ENCODE data around the gene SPATA31E1. TPM values are rescaled to one million over a fixed set of nuclear protein-coding genes. Genes with fewer than 3 reads are reported as not detected.

Gene SPATA31E1
- total RNA-seq, 4 donors from 2014 or later, result not detected

DNA sequence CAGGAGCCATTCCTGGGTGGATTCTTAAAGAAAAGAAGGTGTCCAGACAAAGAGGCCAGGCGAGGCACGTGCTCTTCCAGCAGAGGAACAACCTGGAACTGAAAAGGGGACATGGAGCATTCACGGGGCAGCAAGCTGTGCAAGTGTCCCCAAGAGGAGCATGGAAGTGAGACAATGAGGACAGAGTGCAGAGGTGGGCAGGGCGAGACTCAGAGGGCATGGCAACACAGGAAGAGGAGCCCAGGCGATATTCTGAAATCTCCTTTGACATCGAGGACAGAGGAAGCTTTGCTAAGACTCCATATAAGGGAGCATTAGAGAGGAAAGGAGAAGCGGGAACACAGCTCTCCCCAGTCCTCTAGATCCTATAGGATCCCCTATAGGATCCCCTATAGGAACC, 29.4 kb upstream of the SPATA31E1 start:
- H3K4me3 ChIP-seq (ENCODE audit: low read depth, poor library complexity, severe bottlenecking), result no peak overlapping the region
- WGBS, 2 donors, result 87 to 94% methylated on average over 7 of the region's 7 CpGs
- no peak for DNase-seq (ENCODE audit: low spot score in 2 of 2)
- TF ChIP-seq POLR2A (IDR thresholded peaks at IDR 0.05), result no peak
- TF ChIP-seq, protein P1, sequence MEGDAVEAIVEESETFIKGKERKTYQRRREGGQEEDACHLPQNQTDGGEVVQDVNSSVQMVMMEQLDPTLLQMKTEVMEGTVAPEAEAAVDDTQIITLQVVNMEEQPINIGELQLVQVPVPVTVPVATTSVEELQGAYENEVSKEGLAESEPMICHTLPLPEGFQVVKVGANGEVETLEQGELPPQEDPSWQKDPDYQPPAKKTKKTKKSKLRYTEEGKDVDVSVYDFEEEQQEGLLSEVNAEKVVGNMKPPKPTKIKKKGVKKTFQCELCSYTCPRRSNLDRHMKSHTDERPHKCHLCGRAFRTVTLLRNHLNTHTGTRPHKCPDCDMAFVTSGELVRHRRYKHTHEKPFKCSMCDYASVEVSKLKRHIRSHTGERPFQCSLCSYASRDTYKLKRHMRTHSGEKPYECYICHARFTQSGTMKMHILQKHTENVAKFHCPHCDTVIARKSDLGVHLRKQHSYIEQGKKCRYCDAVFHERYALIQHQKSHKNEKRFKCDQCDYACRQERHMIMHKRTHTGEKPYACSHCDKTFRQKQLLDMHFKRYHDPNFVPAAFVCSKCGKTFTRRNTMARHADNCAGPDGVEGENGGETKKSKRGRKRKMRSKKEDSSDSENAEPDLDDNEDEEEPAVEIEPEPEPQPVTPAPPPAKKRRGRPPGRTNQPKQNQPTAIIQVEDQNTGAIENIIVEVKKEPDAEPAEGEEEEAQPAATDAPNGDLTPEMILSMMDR (IDR thresholded peaks at IDR 0.05), result no peak
- intact Hi-C loops (cut with DNase I; ENCODE audit: low total_unique reads), result no loop called here

DNA sequence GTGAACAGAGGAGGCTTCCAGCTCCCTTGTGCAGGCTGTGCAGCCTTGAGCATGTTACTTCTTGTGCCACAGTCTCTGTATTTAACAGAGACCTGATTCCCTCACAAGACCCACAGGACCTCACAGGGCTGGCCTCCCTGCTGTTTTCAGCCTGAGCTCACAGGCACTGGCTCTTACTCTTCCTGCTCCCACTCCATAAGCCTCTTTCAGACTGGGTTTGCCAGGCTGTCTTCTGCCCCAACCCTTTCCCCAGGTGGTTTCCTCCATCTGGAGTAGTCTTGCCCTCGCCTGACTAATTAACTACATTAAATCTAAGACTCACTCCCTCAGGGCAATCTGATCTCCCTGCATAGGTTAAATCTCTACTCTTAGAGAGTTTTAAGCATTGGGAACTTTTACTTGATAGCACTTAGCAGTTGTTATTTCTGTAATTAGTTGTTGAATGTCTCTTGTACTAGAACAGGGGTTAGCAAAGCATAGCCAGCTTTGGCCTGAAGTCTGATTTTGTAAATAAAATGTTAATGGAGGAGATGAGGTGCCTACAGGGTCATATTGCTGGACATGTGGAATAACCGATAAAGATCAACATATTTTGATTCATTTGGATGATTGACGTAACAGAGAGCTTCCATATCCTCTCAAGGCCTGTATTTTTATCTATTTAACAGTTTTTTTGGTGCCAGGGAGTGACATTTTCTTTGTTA, 28.6 kb upstream of the SPATA31E1 start:
- TF ChIP-seq, protein P1 (IDR thresholded peaks at IDR 0.05), result no peak
- TF ChIP-seq POLR2A (IDR thresholded peaks at IDR 0.05), result no peak
- H3K4me3 ChIP-seq (ENCODE audit: low read depth, poor library complexity, severe bottlenecking), result no peak overlapping the region
- DNase-seq (ENCODE audit: low spot score in 2 of 2), result no peak
- intact Hi-C loops (cut with DNase I; ENCODE audit: low total_unique reads), result no loop called here
- 71 to 77% methylated on average over 3 of the region's 3 CpGs for WGBS, 2 donors

DNA sequence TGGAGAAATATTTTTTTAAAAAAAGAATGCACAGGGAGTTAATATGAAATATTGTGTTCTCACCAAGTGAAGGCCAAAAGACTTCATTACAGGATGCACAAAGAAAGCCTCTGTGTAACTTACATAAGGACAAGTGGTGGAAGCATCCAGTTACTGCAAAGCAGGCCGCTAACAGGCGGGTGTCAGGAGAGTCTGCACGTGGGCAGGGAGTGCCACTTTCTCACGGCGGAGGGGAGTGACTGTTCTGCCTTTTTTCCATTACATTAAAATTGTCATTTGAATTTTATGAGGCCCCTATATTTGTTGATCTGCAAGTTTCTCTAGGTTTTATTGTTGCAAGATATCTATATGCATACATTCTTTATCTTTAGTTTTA, 28.1 kb upstream of the SPATA31E1 start:
- no peak for DNase-seq (ENCODE audit: low spot score in 2 of 2)
- no peak overlapping the region for H3K4me3 ChIP-seq (ENCODE audit: low read depth, poor library complexity, severe bottlenecking)
- intact Hi-C loops (cut with DNase I; ENCODE audit: low total_unique reads), result no loop called here
- 66 to 72% methylated on average over 5 of the region's 5 CpGs for whole genome bisulfite sequencing, 2 donors
- TF ChIP-seq POLR2A (IDR thresholded peaks at IDR 0.05), result no peak
- TF ChIP-seq, protein P1 (IDR thresholded peaks at IDR 0.05), result no peak

DNA sequence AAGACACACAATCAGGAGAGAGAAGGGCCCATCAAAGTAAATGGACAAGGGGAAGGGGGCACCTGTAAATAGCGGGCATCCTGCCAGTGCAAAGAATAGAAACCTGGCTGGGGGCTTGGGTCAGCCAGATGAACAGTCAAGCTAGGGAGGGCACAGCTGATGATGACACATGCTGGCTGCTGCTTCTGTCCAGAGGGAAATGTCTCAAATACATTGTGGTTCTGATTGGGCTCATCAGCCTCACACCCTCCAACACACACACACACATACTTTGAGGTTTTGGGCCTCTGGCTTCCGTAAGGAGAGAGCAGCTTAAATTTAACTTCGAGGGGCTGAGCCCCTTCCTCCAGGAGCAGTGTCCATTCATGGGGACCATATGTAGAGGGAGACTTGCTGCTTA, 27.6 kb upstream of the SPATA31E1 start:
- DNase-seq (ENCODE audit: low spot score in 2 of 2), result no peak
- intact Hi-C loops (cut with DNase I; ENCODE audit: low total_unique reads), result no loop called here
- no peak overlapping the region for H3K4me3 ChIP-seq (ENCODE audit: low read depth, poor library complexity, severe bottlenecking)
- 78 to 87% methylated on average over 3 of the region's 3 CpGs for WGBS, 2 donors
- TF ChIP-seq POLR2A (IDR thresholded peaks at IDR 0.05), result no peak
- TF ChIP-seq, protein P1 (IDR thresholded peaks at IDR 0.05), result no peak

DNA sequence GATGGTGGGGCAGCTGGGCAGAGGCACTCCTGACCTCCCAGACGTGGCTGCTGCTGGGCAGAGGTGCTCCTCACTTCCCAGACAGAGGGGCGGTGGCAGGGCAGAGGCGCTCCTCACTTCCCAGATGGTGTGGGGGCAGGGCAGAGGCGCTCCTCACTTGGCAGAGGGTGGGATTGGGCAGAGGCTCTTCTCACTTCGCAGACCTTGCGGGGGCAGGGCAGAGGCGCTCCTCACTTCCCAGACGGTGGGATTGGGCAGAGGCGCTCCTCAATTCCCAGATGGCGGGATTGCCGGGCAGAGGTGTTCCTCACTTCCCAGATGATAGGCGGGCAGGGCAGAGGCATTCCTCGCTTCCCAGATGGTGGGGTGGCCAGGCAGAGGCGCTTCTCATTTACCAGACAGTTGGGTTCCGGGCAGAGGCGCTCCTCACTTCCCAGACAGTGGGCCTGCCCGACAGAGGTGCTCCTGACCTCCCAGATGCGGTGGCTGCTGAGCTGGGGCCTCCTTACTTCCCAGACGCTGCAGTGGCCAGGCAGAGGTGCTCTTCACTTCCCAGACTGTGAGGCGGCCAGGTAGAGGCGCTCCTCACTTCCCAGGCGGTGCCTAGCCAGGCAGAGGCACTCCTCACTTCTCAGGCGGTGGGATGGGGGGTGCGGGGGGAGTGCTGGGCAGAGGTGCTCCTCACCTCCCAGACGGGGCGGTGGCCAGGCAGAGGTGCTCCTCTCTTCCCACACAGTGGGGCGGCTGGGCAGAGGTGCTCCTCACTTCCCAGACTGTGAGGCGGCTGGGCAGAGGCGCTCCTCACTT, 25.3 kb upstream of the SPATA31E1 start:
- WGBS, 2 donors, result 94% methylated on average over 22 to 29 of the region's 29 CpGs
- DNase-seq (ENCODE audit: low spot score in 2 of 2), result no peak
- no peak overlapping the region for H3K4me3 ChIP-seq (ENCODE audit: low read depth, poor library complexity, severe bottlenecking)
- no peak for TF ChIP-seq POLR2A (IDR thresholded peaks at IDR 0.05)
- TF ChIP-seq, protein P1 (IDR thresholded peaks at IDR 0.05), result no peak
- intact Hi-C loops (cut with DNase I; ENCODE audit: low total_unique reads), result no loop called here

All from lower leg skin (tissue), 4 donors.